A673 (cell line): ENCODE measurements around the gene CABYR.

Source experiments
- EZH2 ChIP-seq: fragments of 200-600 bp; sonication (generic); IDR thresholded peaks from 2 replicates; pipeline ENCODE4 v1.6.1; 2017; ENCODE audit warnings: borderline replicate concordance, low read depth, mild to moderate bottlenecking, mixed read lengths, antibody characterized with exemption, low read length; ENCODE audit not compliant: poor library complexity, severe bottlenecking
- TF ChIP-seq, protein P1 (sequence below): fragments of 300-800, 200-600 bp; sonication (generic); conservative IDR thresholded peaks from 2 replicates; pipeline ENCODE4 v1.5.1; 2017; ENCODE audit warnings: low read depth, mild to moderate bottlenecking, antibody characterized with exemption, low read length, moderate library complexity, mixed read lengths

DNA sequence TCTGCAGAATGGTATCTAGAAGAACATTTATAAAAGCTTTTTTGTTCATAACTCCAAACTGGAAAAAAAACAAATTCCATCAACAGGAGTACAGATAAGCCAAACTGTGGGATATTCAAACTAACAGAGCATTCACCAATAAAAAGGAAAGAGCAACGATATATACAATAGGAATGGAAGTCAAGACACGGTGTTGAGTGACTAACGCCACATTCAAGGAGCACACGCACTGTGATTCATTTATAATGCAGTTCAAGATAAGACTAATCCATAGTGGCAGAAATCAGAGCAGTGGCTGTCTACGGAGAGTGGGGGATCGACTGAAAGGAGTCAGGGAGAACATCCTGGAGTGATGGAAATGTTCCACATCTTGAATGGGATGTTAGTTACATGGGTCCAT lies 70.7 kb downstream of the CABYR start:
- TF ChIP-seq, protein P1, sequence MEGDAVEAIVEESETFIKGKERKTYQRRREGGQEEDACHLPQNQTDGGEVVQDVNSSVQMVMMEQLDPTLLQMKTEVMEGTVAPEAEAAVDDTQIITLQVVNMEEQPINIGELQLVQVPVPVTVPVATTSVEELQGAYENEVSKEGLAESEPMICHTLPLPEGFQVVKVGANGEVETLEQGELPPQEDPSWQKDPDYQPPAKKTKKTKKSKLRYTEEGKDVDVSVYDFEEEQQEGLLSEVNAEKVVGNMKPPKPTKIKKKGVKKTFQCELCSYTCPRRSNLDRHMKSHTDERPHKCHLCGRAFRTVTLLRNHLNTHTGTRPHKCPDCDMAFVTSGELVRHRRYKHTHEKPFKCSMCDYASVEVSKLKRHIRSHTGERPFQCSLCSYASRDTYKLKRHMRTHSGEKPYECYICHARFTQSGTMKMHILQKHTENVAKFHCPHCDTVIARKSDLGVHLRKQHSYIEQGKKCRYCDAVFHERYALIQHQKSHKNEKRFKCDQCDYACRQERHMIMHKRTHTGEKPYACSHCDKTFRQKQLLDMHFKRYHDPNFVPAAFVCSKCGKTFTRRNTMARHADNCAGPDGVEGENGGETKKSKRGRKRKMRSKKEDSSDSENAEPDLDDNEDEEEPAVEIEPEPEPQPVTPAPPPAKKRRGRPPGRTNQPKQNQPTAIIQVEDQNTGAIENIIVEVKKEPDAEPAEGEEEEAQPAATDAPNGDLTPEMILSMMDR: no peak
- TF ChIP-seq EZH2: no peak
